H9 (cell line): ENCODE data around the gene SIPA1L3. TPM values are rescaled to one million over a fixed set of nuclear protein-coding genes. Genes with fewer than 3 reads are reported as not detected.
A peak's percentile ranks its signal among the peaks of the same experiment; 100 is the strongest.

ENCODE experiments used
- DNase-seq: peaks from one replicate; pipeline ENCODE4 v3.0.0-alpha.2; 2017
- H2AFZ ChIP-seq: one replicate; pipeline ENCODE4 v1.6.1; 2013; ENCODE audit warnings: mild to moderate bottlenecking, low read length, control low read depth, moderate library complexity
- H2AK5ac ChIP-seq: 2 replicates; pipeline ENCODE4 v1.6.1; 2013; ENCODE audit warnings: low read length, control low read depth, mixed read lengths; ENCODE audit not compliant: insufficient read length
- H2BK120ac ChIP-seq: one replicate; pipeline ENCODE4 v1.6.1; 2013; ENCODE audit warnings: low read depth, mild to moderate bottlenecking, low read length, control low read depth, inconsistent platforms; ENCODE audit not compliant: poor library complexity, severe bottlenecking
- H2BK12ac ChIP-seq: 2 replicates; pipeline ENCODE4 v1.6.1; 2013; ENCODE audit warnings: low read length, control low read depth, mixed read lengths, low read depth; ENCODE audit not compliant: insufficient read length
- H2BK15ac ChIP-seq: 2 replicates; pipeline ENCODE4 v1.6.1; 2013; ENCODE audit warnings: low read depth, low read length, control low read depth
- H2BK20ac ChIP-seq: one replicate; pipeline ENCODE4 v1.6.1; 2013; ENCODE audit warnings: low read depth, mild to moderate bottlenecking, low read length, control low read depth, inconsistent platforms; ENCODE audit not compliant: poor library complexity, severe bottlenecking
- H2BK5ac ChIP-seq: 2 replicates; pipeline ENCODE4 v1.6.1; 2013; ENCODE audit warnings: low read length, control low read depth, mixed read lengths; ENCODE audit not compliant: insufficient read length
- H3K14ac ChIP-seq: 2 replicates; pipeline ENCODE4 v1.6.1; 2013; ENCODE audit warnings: low read length, control low read depth; ENCODE audit not compliant: insufficient read depth
- H3K18ac ChIP-seq: 2 replicates; pipeline ENCODE4 v1.6.1; 2013; ENCODE audit warnings: low read depth, mild to moderate bottlenecking, mixed read lengths, low read length, control low read depth; ENCODE audit not compliant: insufficient read length
- H3K23ac ChIP-seq: 2 replicates; pipeline ENCODE4 v1.6.1; 2013; ENCODE audit warnings: low read length, control low read depth, mixed read lengths, low read depth; ENCODE audit not compliant: insufficient read length
- H3K23me2 ChIP-seq: 2 replicates; pipeline ENCODE4 v1.6.1; 2013; ENCODE audit warnings: low read depth, mild to moderate bottlenecking, mixed read lengths, low read length, control low read depth; ENCODE audit not compliant: insufficient read length, poor library complexity, severe bottlenecking
- H3K27ac ChIP-seq: 2 replicates; pipeline ENCODE4 v1.5.1; 2013; ENCODE audit warnings: low read length, control low read depth, mixed read lengths, low read depth; ENCODE audit not compliant: insufficient read length
- H3K27me3 ChIP-seq: 2 replicates; pipeline ENCODE4 v1.6.1; 2013; ENCODE audit warnings: low read length, control low read depth, inconsistent platforms; ENCODE audit not compliant: insufficient read depth
- H3K4ac ChIP-seq: 2 replicates; pipeline ENCODE4 v1.6.1; 2013; ENCODE audit warnings: low read depth, mild to moderate bottlenecking, control low read depth, inconsistent platforms, low read length, moderate library complexity
- H3K4me1 ChIP-seq: 2 replicates; pipeline ENCODE4 v1.6.1; 2013; ENCODE audit warnings: low read length, control low read depth, inconsistent platforms; ENCODE audit not compliant: insufficient read depth
- H3K4me2 ChIP-seq: 2 replicates; pipeline ENCODE4 v1.6.1; 2013; ENCODE audit warnings: low read length, control low read depth, mixed read lengths; ENCODE audit not compliant: insufficient read length, insufficient read depth
- H3K56ac ChIP-seq: 2 replicates; pipeline ENCODE4 v1.6.1; 2013; ENCODE audit warnings: low read depth, mild to moderate bottlenecking, mixed read lengths, low read length, control low read depth; ENCODE audit not compliant: insufficient read length
- H3K79me1 ChIP-seq: 2 replicates; pipeline ENCODE4 v1.6.1; 2013; ENCODE audit warnings: low read depth, mild to moderate bottlenecking, moderate library complexity, low read length, control low read depth, inconsistent platforms; ENCODE audit not compliant: insufficient read depth, poor library complexity, severe bottlenecking
- H3K79me2 ChIP-seq: 2 replicates; pipeline ENCODE4 v1.6.1; 2013; ENCODE audit warnings: low read length, control low read depth, inconsistent platforms; ENCODE audit not compliant: insufficient read depth
- H3K9ac ChIP-seq: 2 replicates; pipeline ENCODE4 v1.6.1; 2013; ENCODE audit warnings: low read length, control low read depth, mixed read lengths; ENCODE audit not compliant: insufficient read length; ENCODE audit errors: extremely low read depth
- H3K9me3 ChIP-seq: one replicate; pipeline ENCODE4 v1.6.1; 2013; ENCODE audit warnings: low read depth, low read length, inconsistent platforms; ENCODE audit not compliant: control insufficient read depth
- H3T11ph ChIP-seq: one replicate; pipeline ENCODE4 v1.6.1; 2013; ENCODE audit warnings: mild to moderate bottlenecking, low read length, control low read depth, inconsistent platforms
- H4K20me1 ChIP-seq: one replicate; pipeline ENCODE4 v1.6.1; 2013; ENCODE audit not compliant: control insufficient read depth, insufficient read length, insufficient read depth
- H4K5ac ChIP-seq: 2 replicates; pipeline ENCODE4 v1.6.1; 2013; ENCODE audit warnings: low read depth, mild to moderate bottlenecking, mixed read lengths, low read length, control low read depth; ENCODE audit not compliant: insufficient read length
- H4K8ac ChIP-seq: replicated peaks from 2 replicates; pipeline ENCODE4 v1.6.1; 2013; ENCODE audit warnings: low read length, control low read depth, mixed read lengths, low read depth; ENCODE audit not compliant: insufficient read length
- H4K91ac ChIP-seq: 2 replicates; pipeline ENCODE4 v1.6.1; 2013; ENCODE audit warnings: low read depth, mild to moderate bottlenecking, moderate library complexity, mixed read lengths, low read length, control low read depth; ENCODE audit not compliant: insufficient read length
- H3K27ac Mint-ChIP-seq, 3 experiments: 2 replicates in 2 of 3; 3 replicates in 1 of 3; pipeline ENCODE4 v1.8.0; 2020 to 2021; ENCODE audit warnings: mixed read lengths in 3 of 3, mild to moderate bottlenecking in 1 of 3, moderate library complexity in 1 of 3
- H3K27me3 Mint-ChIP-seq: 2 replicates; pipeline ENCODE4 v1.8.0; 2021; ENCODE audit warnings: low read depth, mild to moderate bottlenecking, moderate library complexity, mixed read lengths
- H3K36me3 Mint-ChIP-seq, 3 experiments: 2 replicates in 2 of 3; 3 replicates in 1 of 3; pipeline ENCODE4 v1.8.0; 2020 to 2021; ENCODE audit warnings: low read depth in 3 of 3, mixed read lengths in 3 of 3; ENCODE audit not compliant: insufficient read depth in 1 of 3
- H3K4me1 Mint-ChIP-seq, 2 experiments: 2 replicates each; pipeline ENCODE4 v1.8.0; 2020; ENCODE audit warnings: mixed read lengths in 2 of 2
- H3K4me3 Mint-ChIP-seq, 2 experiments: 2 replicates in 1 of 2; 3 replicates in 1 of 2; pipeline ENCODE4 v1.8.0; 2020 to 2021; ENCODE audit warnings: mild to moderate bottlenecking in 2 of 2, mixed read lengths in 2 of 2, moderate library complexity in 1 of 2
- H3K9me3 Mint-ChIP-seq, 2 experiments: 2 replicates in 1 of 2; 3 replicates in 1 of 2; pipeline ENCODE4 v1.8.0; 2020; ENCODE audit warnings: mild to moderate bottlenecking in 2 of 2, mixed read lengths in 2 of 2, moderate library complexity in 1 of 2
- WGBS: extraction: QIAGEN DNeasy Blood & Tissue Kit; methylation state at CpG from one replicate; pipeline ENCODE4 v1.1.7; 2013; ENCODE audit warnings: missing lambda C conversion rate, low lambda C conversion rate, mixed read lengths; ENCODE audit not compliant: insufficient read length; ENCODE audit errors: extremely low coverage; 5-methylcytosine and 5-hydroxymethylcytosine counted together
- total RNA-seq: library from RNA; stranded (reverse); gene quantifications from 2 replicates; pipeline ENCODE4 v1.2.1, GENCODE V29; 2021
- TF ChIP-seq, protein P1 (sequence below): fragments of 200-600 bp; sonication (generic); conservative IDR thresholded peaks from 3 replicates; pipeline ENCODE4 v1.8.0; 2021; ENCODE audit warnings: antibody characterized with exemption, mild to moderate bottlenecking

Gene SIPA1L3
- total RNA-seq, 1 experiment from 2014 or later = 40.1 TPM

DNA sequence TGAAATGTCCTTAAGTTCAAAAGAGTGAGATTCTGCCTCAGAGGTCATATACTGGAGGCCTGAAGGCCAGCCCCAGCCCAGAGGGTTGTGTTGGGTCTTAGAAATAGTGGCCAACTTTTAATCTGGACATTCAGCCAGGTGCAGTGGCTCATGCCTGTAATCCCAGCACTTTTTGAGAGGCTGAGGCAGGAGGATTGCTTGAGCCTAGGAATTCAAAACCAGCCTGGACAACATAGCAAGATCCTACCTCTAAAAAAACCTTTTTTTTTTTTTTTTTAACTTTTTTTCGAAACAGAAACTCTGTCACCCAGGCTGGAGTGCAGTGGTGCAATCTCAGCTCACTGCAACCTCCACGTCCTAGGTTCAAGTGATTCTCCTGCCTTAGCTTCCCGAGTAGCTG is 301.6 kb downstream of the SIPA1L3 start:
- H3K27ac ChIP-seq = no peak overlapping the region
- no peak overlapping the region for H4K91ac ChIP-seq
- no peaks in the 10 kb centered on the region for H4K20me1 ChIP-seq
- no peak overlapping the region for H2BK12ac ChIP-seq
- no peak overlapping the region for H3K18ac ChIP-seq
- no peak overlapping the region for H3K4me2 ChIP-seq
- DNase-seq = no peak
- no peak overlapping the region for H2BK5ac ChIP-seq
- no peak overlapping the region for H4K5ac ChIP-seq
- no peak overlapping the region for H2AFZ ChIP-seq
- no peaks in the 10 kb centered on the region for H3K79me1 ChIP-seq
- Mint-ChIP-seq H3K9me3 (no peaks in the 10 kb centered on the region), H3K36me3 (peaks cover 0 to 11% (median 10%) of the 10 kb centered on the region in 3 experiments; a peak in 3 of 7 replicates), H3K4me1 (peaks cover 21 to 47% of the 10 kb centered on the region in 2 experiments), H3K4me3 (peak overlapping the region in 1 of 2 experiments; percentile 82; a peak in 3 of 5 replicates), H3K27me3 (peaks cover 24% of the 10 kb centered on the region), H3K27ac (peak overlapping the region in 2 of 3 experiments; percentile 90 to 94; a peak in 2 of 7 replicates)
- H2BK120ac ChIP-seq = no peak overlapping the region
- peaks cover 20% of the 10 kb centered on the region for H3K23me2 ChIP-seq
- H2BK15ac ChIP-seq = no peak overlapping the region
- H2BK20ac ChIP-seq = no peak overlapping the region
- H4K8ac ChIP-seq = no peak overlapping the region
- H2AK5ac ChIP-seq = no peak overlapping the region
- no peaks in the 10 kb centered on the region for H3K4me1 ChIP-seq
- H3T11ph ChIP-seq = no peak overlapping the region
- no peaks in the 10 kb centered on the region for H3K9me3 ChIP-seq
- H3K56ac ChIP-seq = no peak overlapping the region
- no peaks in the 10 kb centered on the region for H3K79me2 ChIP-seq
- no CpG with 5 or more reads among the region's 3 CpGs for WGBS
- H3K9ac ChIP-seq = no peak overlapping the region
- no peak overlapping the region for H3K4ac ChIP-seq
- no peak overlapping the region for H3K14ac ChIP-seq
- H3K23ac ChIP-seq = no peak overlapping the region
- TF ChIP-seq, protein P1, sequence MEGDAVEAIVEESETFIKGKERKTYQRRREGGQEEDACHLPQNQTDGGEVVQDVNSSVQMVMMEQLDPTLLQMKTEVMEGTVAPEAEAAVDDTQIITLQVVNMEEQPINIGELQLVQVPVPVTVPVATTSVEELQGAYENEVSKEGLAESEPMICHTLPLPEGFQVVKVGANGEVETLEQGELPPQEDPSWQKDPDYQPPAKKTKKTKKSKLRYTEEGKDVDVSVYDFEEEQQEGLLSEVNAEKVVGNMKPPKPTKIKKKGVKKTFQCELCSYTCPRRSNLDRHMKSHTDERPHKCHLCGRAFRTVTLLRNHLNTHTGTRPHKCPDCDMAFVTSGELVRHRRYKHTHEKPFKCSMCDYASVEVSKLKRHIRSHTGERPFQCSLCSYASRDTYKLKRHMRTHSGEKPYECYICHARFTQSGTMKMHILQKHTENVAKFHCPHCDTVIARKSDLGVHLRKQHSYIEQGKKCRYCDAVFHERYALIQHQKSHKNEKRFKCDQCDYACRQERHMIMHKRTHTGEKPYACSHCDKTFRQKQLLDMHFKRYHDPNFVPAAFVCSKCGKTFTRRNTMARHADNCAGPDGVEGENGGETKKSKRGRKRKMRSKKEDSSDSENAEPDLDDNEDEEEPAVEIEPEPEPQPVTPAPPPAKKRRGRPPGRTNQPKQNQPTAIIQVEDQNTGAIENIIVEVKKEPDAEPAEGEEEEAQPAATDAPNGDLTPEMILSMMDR = no peak
- no peaks in the 10 kb centered on the region for H3K27me3 ChIP-seq
